B cell (primary cell): Measurements from ENCODE around the gene NBEAL1. TPM values are rescaled to one million over a fixed set of nuclear protein-coding genes. Genes with fewer than 3 reads are reported as not detected.
"Not testable (repeated sequence)": the region's sequence is repeated elsewhere in the genome, so short reads cannot be mapped to it uniquely, and the experiment has no call there.

Source experiments
- ATAC-seq: fragments of 200-7000 bp; cut with Tn5 transposase; one replicate; pipeline ENCODE4 v1.10.0; 2021; ENCODE audit warnings: low read depth, mild to moderate bottlenecking, moderate number of reproducible peaks, moderate library complexity
- CTCF ChIA-PET: fragments of 350-600 bp; sonication (Branson Sonifier 250); formaldehyde crosslinking; loops from one replicate; lab custom pipeline; 2021; ENCODE audit warnings: antibody characterized with exemption, inconsistent platforms; lab: Charles Lee
- POLR2A ChIA-PET: fragments of 350-600 bp; sonication (Branson Sonifier 250); formaldehyde crosslinking; loops from one replicate; lab custom pipeline; 2021; ENCODE audit warnings: antibody characterized with exemption; lab: Charles Lee
- DNase-seq: peaks from one replicate; pipeline ENCODE4 v3.0.0; 2013
- H2AFZ ChIP-seq: 2 replicates; pipeline ENCODE4 v1.6.1; 2012; ENCODE audit warnings: mild to moderate bottlenecking, low read depth, low read length; ENCODE audit not compliant: insufficient read depth, poor library complexity, severe bottlenecking
- H3K27ac ChIP-seq, 2 donors: 1 replicate in 1 of 2; 2 replicates in 1 of 2; pipeline ENCODE4 v1.5.1; 2012 to 2013; ENCODE audit warnings: low read length in 2 of 2, mild to moderate bottlenecking in 2 of 2, moderate library complexity in 1 of 2
- H3K27me3 ChIP-seq, 4 experiments: fragments of 200-600 bp in 1 of 4; sonication (generic) in 1 of 4; replicated peaks in 1 of 4; 1 replicate in 2 of 4; 2 replicates in 2 of 4; pipeline versions ENCODE4 v1.6.1 to v1.7.0; 2013 to 2016; ENCODE audit warnings: low read length in 3 of 4, mild to moderate bottlenecking in 2 of 4, mixed read lengths in 1 of 4, moderate library complexity in 1 of 4; ENCODE audit not compliant: insufficient read depth in 4 of 4, control insufficient read depth in 3 of 4; ENCODE audit errors: control extremely low read depth in 1 of 4
- H3K36me3 ChIP-seq, 2 experiments: replicated peaks in 1 of 2; 1 replicate in 1 of 2; 2 replicates in 1 of 2; pipeline versions ENCODE4 v1.6.1 to v1.7.1; 2013; ENCODE audit warnings: low read length in 1 of 2; ENCODE audit not compliant: insufficient read depth in 2 of 2, control insufficient read depth in 1 of 2; ENCODE audit errors: control extremely low read depth in 1 of 2, extremely low read depth in 1 of 2
- H3K4me1 ChIP-seq, 2 donors: fragments of 200-600 bp in 1 of 2; sonication (generic) in 1 of 2; 1 replicate in 1 of 2; 2 replicates in 1 of 2; pipeline versions ENCODE4 v1.5.1 to v1.6.1; 2013 to 2017; ENCODE audit warnings: low read length in 2 of 2; ENCODE audit not compliant: control insufficient read depth in 2 of 2, insufficient read depth in 2 of 2
- H3K4me2 ChIP-seq: replicated peaks from 2 replicates; pipeline ENCODE3; 2012; ENCODE audit warnings: mild to moderate bottlenecking, low read depth, low read length; ENCODE audit not compliant: poor library complexity, severe bottlenecking
- H3K4me3 ChIP-seq, 5 experiments: fragments of 200-600 bp in 1 of 5; sonication (generic) in 1 of 5; 1 replicate in 3 of 5; 2 replicates in 2 of 5; pipeline versions ENCODE4 v1.5.1 to v1.7.0; 2011 to 2016; ENCODE audit warnings: low read length in 4 of 5, mild to moderate bottlenecking in 4 of 5, low read depth in 2 of 5, control low read depth in 1 of 5, moderate library complexity in 1 of 5; ENCODE audit not compliant: insufficient read depth in 1 of 5; ENCODE audit errors: control extremely low read depth in 1 of 5, extremely low read depth in 1 of 5
- H3K79me2 ChIP-seq: fragments of 200-600 bp; sonication (generic); one replicate; pipeline ENCODE4 v1.6.0; 2016; ENCODE audit warnings: low read length; ENCODE audit not compliant: control insufficient read depth, insufficient read depth
- H3K9ac ChIP-seq: fragments of 200-600 bp; sonication (generic); 2 replicates; pipeline ENCODE4 v1.6.1; 2017; ENCODE audit warnings: mild to moderate bottlenecking, low read length, moderate library complexity
- H3K9me3 ChIP-seq, 3 donors: one replicate each; pipeline versions ENCODE4 v1.6.1 to v1.7.1; 2013; ENCODE audit warnings: low read length in 2 of 3; ENCODE audit not compliant: control insufficient read depth in 2 of 3, insufficient read depth in 1 of 3; ENCODE audit errors: control extremely low read depth in 1 of 3
- H4K20me1 ChIP-seq: 2 replicates; pipeline ENCODE4 v1.6.0; 2012; ENCODE audit warnings: mild to moderate bottlenecking, low read length; ENCODE audit not compliant: insufficient read depth, control insufficient read depth, poor library complexity, severe bottlenecking
- H3K27ac Mint-ChIP-seq: one replicate; pipeline ENCODE4 v1.8.0; 2021; ENCODE audit warnings: mixed read lengths
- H3K27me3 Mint-ChIP-seq: one replicate; pipeline ENCODE4 v1.8.0; 2021; ENCODE audit warnings: mixed read lengths
- H3K4me1 Mint-ChIP-seq: one replicate; pipeline ENCODE4 v1.8.0; 2021; ENCODE audit warnings: mixed read lengths
- H3K4me3 Mint-ChIP-seq: one replicate; pipeline ENCODE4 v1.8.0; 2021; ENCODE audit warnings: mixed read lengths
- H3K9me3 Mint-ChIP-seq: one replicate; pipeline ENCODE4 v1.8.0; 2022; ENCODE audit warnings: mixed read lengths; ENCODE audit not compliant: insufficient read depth
- EZH2 ChIP-seq: IDR thresholded peaks from 2 replicates; pipeline ENCODE4 v1.6.1; 2012; ENCODE audit warnings: borderline replicate concordance, low read depth, mild to moderate bottlenecking, moderate library complexity, low read length; ENCODE audit not compliant: insufficient read depth, poor library complexity, severe bottlenecking
- WGBS: methylation state at CpG from one replicate; pipeline ENCODE4 v1.1.5; 2013; ENCODE audit warnings: missing lambda C conversion rate; ENCODE audit not compliant: insufficient coverage; 5-methylcytosine and 5-hydroxymethylcytosine counted together
- intact Hi-C: fragments of 100-400 bp; cut with micrococcal nuclease; formaldehyde crosslinking; loops from one replicate; pipeline ENCODE4 v1.10.0; 2022
- polyA plus RNA-seq: library from polyadenylated mRNA; depleted of rRNA; stranded (reverse); fragments of >200 nt; gene quantifications from 2 replicates; pipeline ENCODE4 v1.2.3, GENCODE V29; 2012
- total RNA-seq, 2 donors: library from RNA; stranded (reverse); fragments of 120-200 nt in 1 of 2; gene quantifications; 1 replicate in 1 of 2; 2 replicates in 1 of 2; pipeline versions ENCODE4 v1.2.3 to v1.2.4, GENCODE V29; 2013 to 2022
- TF ChIP-seq, protein P1 (sequence below): fragments of 200-600 bp; IDR thresholded peaks from one replicate; pipeline ENCODE4 v1.8.0; 2022; ENCODE audit warnings: antibody characterized with exemption, mild to moderate bottlenecking

The NBEAL1 gene
- total and polyA plus RNA-seq, 2 donors (not counting 1 experiment from before 2014, with no cell fraction given), result 2.2 to 22.0 TPM

DNA sequence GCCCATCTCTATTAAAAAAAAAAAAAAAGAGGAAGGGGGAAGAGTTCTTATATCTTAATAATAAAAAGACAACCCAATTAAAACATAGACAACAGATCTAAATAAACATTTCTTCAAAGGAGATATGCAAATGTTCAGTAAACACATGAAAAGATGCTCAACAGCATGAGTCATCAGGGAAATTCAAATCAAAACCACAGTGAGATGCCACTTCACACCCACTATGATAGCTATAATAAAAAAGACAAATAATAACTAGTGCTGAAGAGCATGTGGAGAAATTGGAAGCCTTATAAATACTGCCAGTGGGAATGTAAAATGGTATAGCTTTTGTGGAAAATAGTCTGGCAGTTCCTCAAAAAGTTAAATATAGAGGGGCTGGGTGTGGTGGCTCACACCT lies 162.7 kb downstream of the NBEAL1 start:
- intact Hi-C loops, result no loop called here

DNA sequence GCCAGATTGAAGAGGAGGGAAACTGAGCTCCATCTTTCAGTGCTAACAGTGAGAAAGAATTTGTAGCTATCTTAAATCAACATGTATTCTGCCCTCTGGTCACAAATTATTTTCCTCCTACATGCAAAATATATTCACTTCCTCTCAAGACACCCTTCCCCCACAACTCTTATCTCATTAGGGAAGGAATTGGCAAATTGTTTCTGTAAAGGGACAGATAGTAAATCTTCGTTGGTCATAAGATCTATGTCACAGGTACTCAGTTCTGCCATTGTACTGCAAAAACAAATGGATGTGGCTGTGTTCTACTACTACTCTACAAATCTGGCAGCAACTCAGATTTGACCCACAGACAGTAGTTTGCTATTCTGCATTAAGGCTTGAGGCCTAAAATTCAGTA lies 171.2 kb downstream of the NBEAL1 start:
- no peak for TF ChIP-seq EZH2
- TF ChIP-seq, protein P1, sequence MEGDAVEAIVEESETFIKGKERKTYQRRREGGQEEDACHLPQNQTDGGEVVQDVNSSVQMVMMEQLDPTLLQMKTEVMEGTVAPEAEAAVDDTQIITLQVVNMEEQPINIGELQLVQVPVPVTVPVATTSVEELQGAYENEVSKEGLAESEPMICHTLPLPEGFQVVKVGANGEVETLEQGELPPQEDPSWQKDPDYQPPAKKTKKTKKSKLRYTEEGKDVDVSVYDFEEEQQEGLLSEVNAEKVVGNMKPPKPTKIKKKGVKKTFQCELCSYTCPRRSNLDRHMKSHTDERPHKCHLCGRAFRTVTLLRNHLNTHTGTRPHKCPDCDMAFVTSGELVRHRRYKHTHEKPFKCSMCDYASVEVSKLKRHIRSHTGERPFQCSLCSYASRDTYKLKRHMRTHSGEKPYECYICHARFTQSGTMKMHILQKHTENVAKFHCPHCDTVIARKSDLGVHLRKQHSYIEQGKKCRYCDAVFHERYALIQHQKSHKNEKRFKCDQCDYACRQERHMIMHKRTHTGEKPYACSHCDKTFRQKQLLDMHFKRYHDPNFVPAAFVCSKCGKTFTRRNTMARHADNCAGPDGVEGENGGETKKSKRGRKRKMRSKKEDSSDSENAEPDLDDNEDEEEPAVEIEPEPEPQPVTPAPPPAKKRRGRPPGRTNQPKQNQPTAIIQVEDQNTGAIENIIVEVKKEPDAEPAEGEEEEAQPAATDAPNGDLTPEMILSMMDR, result no peak
- Histone ChIP-seq H3K79me2 (no peaks in the 10 kb centered on the region), H4K20me1 (no peaks in the 10 kb centered on the region), H2AFZ (no peak overlapping the region), H3K27ac (no peak overlapping the region), H3K9me3 (no peaks in the 10 kb centered on the region), H3K36me3 (peaks cover 0 to 5% of the 10 kb centered on the region in 2 experiments), H3K4me3 (no peak overlapping the region), H3K9ac (no peak overlapping the region), H3K27me3 (no peaks in the 10 kb centered on the region), H3K4me2 (no peak overlapping the region), H3K4me1 (no peaks in the 10 kb centered on the region)
- intact Hi-C loops, result no loop called here
- no peak for DNase-seq
- no peak overlapping the region for H3K4me3 Mint-ChIP-seq
- no peaks in the 10 kb centered on the region for H3K27me3 Mint-ChIP-seq
- H3K9me3 Mint-ChIP-seq, result no peaks in the 10 kb centered on the region
- ChIA-PET POLR2A (no interaction called here), CTCF (no interaction called here)
- WGBS, result no CpG with 5 or more reads among the region's 1 CpG
- no peak overlapping the region for H3K27ac Mint-ChIP-seq
- no peak for ATAC-seq
- H3K4me1 Mint-ChIP-seq, result no peaks in the 10 kb centered on the region

More for the DNA sequence above, 162.7 kb downstream of the NBEAL1 start:
- Mint-ChIP-seq H3K27me3 (no peaks in the 10 kb centered on the region), H3K4me3 (no peak overlapping the region), H3K4me1 (no peaks in the 10 kb centered on the region), H3K27ac (no peak overlapping the region), H3K9me3 (no peaks in the 10 kb centered on the region)
- Histone ChIP-seq H3K4me1 (no peaks in the 10 kb centered on the region), H3K9me3 (no peaks in the 10 kb centered on the region), H3K27ac (no peak overlapping the region), H4K20me1 (no peaks in the 10 kb centered on the region), H3K36me3 (no peaks in the 10 kb centered on the region), H3K27me3 (no peaks in the 10 kb centered on the region), H3K4me3 (no peak overlapping the region), H2AFZ (no peak overlapping the region), H3K9ac (no peak overlapping the region), H3K4me2 (no peak overlapping the region), H3K79me2 (no peaks in the 10 kb centered on the region)
- ChIA-PET CTCF (no interaction called here), POLR2A (no interaction called here)
- ATAC-seq (no peak), DNase-seq (no peak)
- no peak for TF ChIP-seq EZH2
- TF ChIP-seq, protein P1, result no peak

DNA sequence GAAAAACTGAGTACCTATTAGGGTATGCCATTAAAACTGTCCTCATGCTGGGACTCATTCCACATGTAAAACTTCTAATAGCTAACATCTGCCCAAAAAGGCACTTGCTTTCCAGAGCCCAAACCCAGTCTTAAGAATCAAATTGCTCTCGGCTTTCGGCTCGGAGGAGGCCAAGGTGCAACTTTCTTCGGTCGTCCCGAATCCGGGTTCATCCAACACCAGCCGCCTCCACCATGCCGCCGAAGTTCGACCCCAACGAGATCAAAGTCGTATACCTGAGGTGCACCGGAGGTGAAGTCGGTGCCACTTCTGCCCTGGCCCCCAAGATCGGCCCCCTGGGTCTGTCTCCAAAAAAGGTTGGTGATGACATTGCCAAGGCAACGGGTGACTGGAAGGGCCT lies 175.9 kb downstream of the NBEAL1 start:
- H3K27me3 ChIP-seq, H3K79me2 ChIP-seq, H4K20me1 ChIP-seq, H3K4me2 ChIP-seq, H3K9me3 ChIP-seq, H3K4me1 ChIP-seq, H2AFZ ChIP-seq, H3K27ac Mint-ChIP-seq, DNase-seq, POLR2A ChIA-PET, H3K4me3 ChIP-seq, ATAC-seq, H3K36me3 ChIP-seq, H3K27ac ChIP-seq, H3K4me1 Mint-ChIP-seq, intact Hi-C loops, H3K9ac ChIP-seq, H3K4me3 Mint-ChIP-seq, H3K9me3 Mint-ChIP-seq, CTCF ChIA-PET, H3K27me3 Mint-ChIP-seq: not testable (repeated sequence)
- WGBS, result 93% methylated on average over 3 of the region's 17 CpGs
